COR-L47 (cell line): ENCODE measurements around the gene STX7.

Experiments used
- DNase-seq: peaks from one replicate; lab custom pipeline; 2025; lab: John Stamatoyannopoulos, UW

Gene STX7

DNA sequence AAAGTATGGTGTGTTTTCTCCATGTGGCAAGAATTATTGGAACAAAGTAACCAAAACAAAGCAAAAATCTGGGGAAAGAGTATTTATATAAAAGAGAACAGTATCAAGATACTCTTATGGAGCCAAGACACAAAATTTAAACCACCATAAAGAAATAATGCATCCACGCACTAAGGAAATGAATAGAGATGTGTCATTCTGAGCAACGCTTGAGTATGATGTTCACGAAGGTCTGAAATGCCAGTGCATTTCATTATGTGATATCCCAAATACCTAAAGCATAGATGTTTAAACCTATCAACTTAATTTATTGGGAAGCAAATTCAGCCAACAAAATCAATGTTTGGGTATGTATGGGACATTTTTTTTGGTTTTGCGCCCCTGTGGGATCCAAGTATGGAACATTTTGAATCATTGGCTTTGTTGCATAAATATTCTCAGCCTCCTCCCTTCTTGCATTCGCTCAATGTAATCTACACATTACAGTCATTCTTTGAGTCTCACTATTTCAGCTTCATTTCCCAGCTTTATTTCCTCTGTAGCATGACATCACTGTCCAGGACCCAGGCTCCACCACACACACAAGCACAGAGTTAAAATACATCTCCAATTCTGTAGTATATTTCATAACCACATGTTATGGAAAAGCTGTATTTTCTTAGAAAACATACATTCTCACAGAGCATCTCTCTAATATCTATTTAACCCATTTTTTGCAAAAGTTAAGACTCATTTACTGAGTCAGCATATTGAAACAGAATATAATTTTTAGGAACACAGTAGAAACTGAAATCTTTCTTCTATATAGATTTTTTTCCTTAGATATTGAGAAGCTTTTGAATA, 100.0 kb downstream of the STX7 start:
- no peak for DNase-seq

DNA sequence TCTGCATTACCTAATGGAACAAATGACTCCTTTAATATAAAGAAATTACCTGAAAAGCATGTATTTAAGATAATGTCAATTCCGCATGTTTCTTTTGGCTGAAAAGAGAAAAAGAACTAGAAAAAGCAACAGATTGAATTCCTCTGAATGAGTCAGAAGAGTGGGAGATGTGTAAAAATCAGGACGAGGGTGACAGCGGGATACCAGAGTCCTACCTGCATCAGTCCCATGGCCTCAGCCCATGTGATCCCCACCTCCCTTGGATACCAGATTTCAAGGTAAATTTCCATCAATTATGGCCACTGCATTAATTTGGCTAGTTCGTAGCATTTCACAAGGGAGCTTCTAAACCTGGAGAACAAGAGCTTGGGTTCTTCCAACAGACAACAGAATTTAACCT, 101.6 kb downstream of the STX7 start:
- no peak for DNase-seq

GRCh38 chr6:132410830-132411229, 102.1 kb downstream of the STX7 start:
- DNase-seq, result no peak

- DNase-seq, result no peak
Observed at GRCh38 chr6:132405143-132405915, 107.6 kb downstream of the STX7 start.

GRCh38 chr6:132404736-132405135, 108.2 kb downstream of the STX7 start:
- no peak for DNase-seq

DNA sequence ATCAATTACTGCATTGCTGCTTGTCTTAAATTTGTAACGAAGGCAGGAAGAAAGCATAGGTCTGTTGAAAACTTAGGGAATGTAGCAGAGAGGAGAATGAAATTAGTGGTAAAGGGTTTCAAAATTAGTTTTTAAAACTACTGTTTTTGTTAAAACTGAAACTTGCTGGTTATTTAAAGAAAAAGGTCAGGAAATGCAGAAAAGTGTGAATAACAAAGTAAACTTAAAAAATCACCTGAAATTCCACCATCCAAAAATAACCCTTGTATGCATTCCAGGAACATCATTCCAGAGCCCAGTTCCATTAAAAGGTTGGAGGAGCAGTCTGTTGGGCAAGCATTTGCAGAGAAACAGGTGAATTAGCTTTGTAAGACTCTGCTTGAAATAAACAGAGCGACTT, 108.6 kb downstream of the STX7 start:
- DNase-seq, result no peak

- DNase-seq, result no peak
Observed at GRCh38 chr6:132401618-132402285, 111.2 kb downstream of the STX7 start.

DNA sequence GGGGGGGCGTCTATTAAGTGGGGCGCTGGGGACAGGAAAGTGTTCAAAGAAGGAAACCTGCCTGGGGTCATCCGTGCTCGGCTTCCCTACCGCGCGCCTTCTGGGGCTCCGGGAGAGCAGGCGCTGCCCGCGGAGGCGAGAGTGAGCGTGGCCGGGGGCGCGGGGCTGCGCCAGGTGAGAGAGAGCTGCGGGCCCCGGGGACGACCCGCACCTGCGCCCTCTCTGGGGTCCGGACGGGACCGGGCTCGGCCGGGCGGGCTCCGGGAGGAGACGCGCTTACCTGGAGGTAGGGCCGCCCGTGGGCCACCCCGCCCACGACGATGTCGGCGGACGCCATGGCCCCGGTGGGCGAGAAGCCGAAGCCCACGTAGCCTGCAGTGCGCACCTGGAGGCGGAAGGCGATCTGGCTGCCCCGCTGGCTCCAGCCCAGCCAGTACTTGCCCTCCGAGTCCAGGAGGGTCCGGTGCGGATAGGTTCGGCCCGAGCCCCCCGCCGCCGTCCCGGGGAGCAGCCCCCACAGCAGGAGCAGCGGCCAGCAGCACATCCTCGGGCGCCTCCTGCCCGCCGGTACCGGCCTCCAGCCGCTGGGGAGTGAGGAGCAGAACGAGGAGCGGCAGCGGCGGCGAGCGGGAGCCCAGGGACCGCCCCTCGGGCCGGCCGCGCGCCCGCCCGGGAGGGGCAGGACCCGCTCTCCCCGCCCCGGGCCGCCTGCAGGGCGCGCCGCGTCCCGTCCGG, 111.9 kb downstream of the STX7 start, which contains the start of gene MOXD1:
Gene MOXD1, minus strand, starts transcription at position 593 of the 735 bp plus-strand sequence. Its CDS starts 49 bp downstream, at position 544.
- DNase-seq, result no peak

DNA sequence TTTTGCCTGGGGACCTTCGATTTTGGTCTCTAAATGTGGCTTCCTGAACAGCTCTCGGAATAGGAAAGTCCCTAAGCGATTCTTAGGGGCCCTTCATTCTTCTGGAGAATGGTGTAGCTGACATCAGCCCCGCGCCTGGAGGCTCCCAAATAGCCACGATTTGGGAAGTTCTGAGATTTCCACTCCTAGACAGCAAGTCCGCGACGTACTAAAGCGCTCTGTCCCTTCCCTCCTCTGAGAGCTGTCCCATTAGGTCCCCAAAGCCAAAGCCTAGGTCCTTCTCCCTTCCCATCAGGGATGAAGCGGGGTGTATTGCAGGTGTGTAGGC, 112.4 kb downstream of the STX7 start:
- DNase-seq, result no peak

GRCh38 chr6:132399376-132400074, 113.4 kb downstream of the STX7 start:
- no peak for DNase-seq
